WI38 (cell line): ENCODE results near the gene ITGA3.

Experiments used
- H3K4me3 ChIP-seq: 2 replicates; pipeline ENCODE4 v1.5.1; 2011; ENCODE audit warnings: low read depth, mild to moderate bottlenecking, control low read depth, low read length
- CTCF ChIP-seq: IDR thresholded peaks from 2 replicates; pipeline ENCODE4 v1.5.1; 2012; ENCODE audit warnings: low read depth, mild to moderate bottlenecking, control low read depth, low read length

The ITGA3 gene

GRCh38 chr17:50080096-50080480, 24.2 kb downstream of the ITGA3 start:
- H3K4me3 ChIP-seq: no peak overlapping the region
- TF ChIP-seq CTCF: no peak

- H3K4me3 ChIP-seq: no peak overlapping the region
- no peak for TF ChIP-seq CTCF
Observed at GRCh38 chr17:50080827-50081226, 24.9 kb downstream of the ITGA3 start.

- no peak overlapping the region for H3K4me3 ChIP-seq
- TF ChIP-seq CTCF: no peak
Observed at GRCh38 chr17:50081757-50082156, 25.8 kb downstream of the ITGA3 start.

GRCh38 chr17:50087246-50087911, 31.5 kb downstream of the ITGA3 start:
- TF ChIP-seq CTCF: peak; percentile 95
- H3K4me3 ChIP-seq: no peak overlapping the region

GRCh38 chr17:50087912-50088405, 32.0 kb downstream of the ITGA3 start:
- TF ChIP-seq CTCF: no peak
- no peak overlapping the region for H3K4me3 ChIP-seq

- no peak overlapping the region for H3K4me3 ChIP-seq
- no peak for TF ChIP-seq CTCF
Observed at GRCh38 chr17:50088952-50089825, 33.3 kb downstream of the ITGA3 start.

- H3K4me3 ChIP-seq: no peak overlapping the region
- no peak for TF ChIP-seq CTCF
Observed at GRCh38 chr17:50090071-50090470, 34.2 kb downstream of the ITGA3 start.
